Aortic smooth muscle cell (primary cell): ENCODE results near the gene WWC1. TPM values are rescaled to one million over a fixed set of nuclear protein-coding genes. Genes with fewer than 3 reads are reported as not detected.

Source experiments
- total RNA-seq: library from RNA; depleted of rRNA; stranded (reverse); fragments of >200 nt; gene quantifications from 2 replicates; pipeline ENCODE4 v1.2.3, GENCODE V29; 2014

The WWC1 gene
- 0.19 and 0.66 TPM in 2 replicates for total RNA-seq

DNA sequence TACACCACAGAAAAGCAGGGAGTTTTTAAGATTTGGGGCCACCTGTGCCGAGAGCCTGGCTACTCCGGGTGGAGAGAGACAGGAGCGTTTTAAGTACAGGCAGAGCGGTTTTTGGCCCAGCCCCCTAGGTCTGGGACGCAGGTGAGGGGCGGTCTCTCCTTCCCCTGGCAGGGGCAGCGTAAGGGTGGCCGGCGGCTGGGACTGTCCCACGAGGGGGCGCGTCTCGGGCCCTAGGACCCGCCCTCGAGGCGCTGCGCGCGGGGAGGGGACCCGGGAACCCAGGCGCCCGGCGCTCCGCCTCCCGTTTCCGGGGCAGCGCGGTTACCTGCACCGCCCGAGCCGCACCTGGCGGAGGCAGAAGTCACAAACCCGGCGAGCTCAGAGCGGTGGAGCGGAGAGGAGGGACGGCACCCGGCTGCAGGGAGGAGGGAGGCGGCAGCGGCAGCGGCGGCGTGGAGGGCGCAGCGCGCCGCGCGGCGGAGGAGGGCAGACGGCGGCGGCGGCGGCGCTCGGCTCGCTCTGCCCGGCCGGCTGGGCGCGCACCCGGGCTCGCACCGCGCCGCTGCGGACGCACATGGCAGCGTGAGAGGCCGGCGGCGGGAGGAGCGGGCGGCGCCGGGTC, at the start of gene WWC1:
Gene WWC1 (plus strand): TSS at position 304 of the 622 bp plus-strand sequence. CDS start 508 bp downstream, outside the sequence.

DNA sequence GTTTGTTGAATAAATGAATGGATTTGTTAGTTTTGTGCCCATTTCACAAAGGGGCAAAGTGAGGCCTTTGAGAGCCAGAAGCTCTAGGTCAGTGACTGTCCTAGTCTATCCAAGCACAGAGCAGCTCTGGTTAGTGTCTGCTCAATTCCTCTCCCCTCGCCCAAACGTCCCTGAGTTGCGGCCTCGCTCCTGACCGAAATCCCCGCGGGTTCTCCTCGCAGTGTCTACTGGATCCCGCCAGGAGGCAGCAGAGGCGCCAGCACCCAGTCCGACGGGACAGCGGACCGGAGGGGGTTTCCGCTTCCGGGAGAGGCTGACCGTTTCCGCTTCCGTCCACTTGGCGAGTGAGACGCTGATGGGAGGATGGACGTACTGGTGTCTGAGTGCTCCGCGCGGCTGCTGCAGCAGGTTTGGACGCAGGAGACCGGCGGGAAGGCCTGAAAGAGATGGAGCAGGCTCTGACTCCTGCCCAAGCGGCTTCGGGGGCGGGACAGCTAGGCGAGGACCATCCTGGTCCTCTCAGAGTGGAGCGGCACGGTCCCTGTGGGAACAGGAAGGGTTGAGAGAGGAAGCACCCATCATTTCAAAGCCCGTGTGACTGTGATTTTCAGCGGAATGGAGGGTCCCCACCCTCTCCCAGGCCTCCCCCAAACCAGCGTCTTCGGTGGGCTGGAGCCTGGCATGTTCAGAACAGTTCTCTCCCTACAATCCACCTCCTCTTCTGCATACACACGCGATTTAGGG, 194.9 kb downstream of the WWC1 start, which contains the start of gene RARS1:
Gene RARS1 (plus strand): TSS at position 336 of the 744 bp plus-strand sequence. CDS start 28 bp downstream, at position 364.

Other genes with a start within 250 kb of the WWC1 start
- 142 and 147 TPM in 2 replicates for gene RARS1, start 194.8 kb downstream of the WWC1 start, total RNA-seq
- gene FBLL1, start 237.7 kb downstream of the WWC1 start, total RNA-seq, result 0.56 TPM in 1 of 2 replicates, not detected in the other